WTC11 (cell line): ENCODE results near the gene FMR1NB. TPM values are rescaled to one million over a fixed set of nuclear protein-coding genes. Genes with fewer than 3 reads are reported as not detected.

Experiments used
- ATAC-seq: fragments of 200-7000 bp; cut with Tn5 transposase; 2 replicates; pipeline ENCODE4 v1.10.0; 2021; ENCODE audit warnings: mild to moderate bottlenecking, moderate library complexity
- Bru-seq: library from RNA; stranded (reverse); fragments of 400-500 nt; gene quantifications from one replicate; lab custom pipeline; 2021; lab: Mats Ljungman, UMichigan
- CTCF ChIA-PET: fragments of 300-600 bp; sonication (Branson Sonifier 250); formaldehyde crosslinking; loops from one replicate; lab custom pipeline; 2021; ENCODE audit warnings: antibody characterized with exemption; lab: Charles Lee
- POLR2A ChIA-PET: fragments of 350-600 bp; sonication (Branson Sonifier 250); formaldehyde crosslinking; loops from one replicate; lab custom pipeline; 2021; ENCODE audit warnings: antibody characterized with exemption; lab: Charles Lee
- DNase-seq: peaks from one replicate; pipeline ENCODE4 v3.0.0; 2021; ENCODE audit warnings: low spot score
- H3K27ac Mint-ChIP-seq: 2 replicates; pipeline ENCODE4 v1.8.0; 2021; ENCODE audit warnings: mixed read lengths
- H3K27me3 Mint-ChIP-seq: 2 replicates; pipeline ENCODE4 v1.8.0; 2021; ENCODE audit warnings: low read depth, mild to moderate bottlenecking, moderate library complexity, mixed read lengths
- H3K36me3 Mint-ChIP-seq: 2 replicates; pipeline ENCODE4 v1.8.0; 2021; ENCODE audit warnings: mixed read lengths
- H3K4me1 Mint-ChIP-seq: 2 replicates; pipeline ENCODE4 v1.8.0; 2022; ENCODE audit warnings: mixed read lengths
- H3K4me3 Mint-ChIP-seq: 2 replicates; pipeline ENCODE4 v1.8.0; 2021; ENCODE audit warnings: mild to moderate bottlenecking, moderate library complexity, mixed read lengths
- H3K9me3 Mint-ChIP-seq: 2 replicates; pipeline ENCODE4 v1.8.0; 2021; ENCODE audit warnings: mixed read lengths
- AR ChIP-seq: fragments of 250-450 bp; sonication (Bioruptor Pico); IDR thresholded peaks from 2 replicates; pipeline ENCODE4 v1.9.0; 2021; ENCODE audit warnings: mild to moderate bottlenecking
- ATF1 ChIP-seq: sonication (generic); formaldehyde crosslinking; IDR thresholded peaks from 2 replicates; pipeline ENCODE4 v1.8.1; 2023; ENCODE audit warnings: mild to moderate bottlenecking, moderate library complexity, missing genetic modification reagents
- GABPB1 ChIP-seq: sonication (generic); formaldehyde crosslinking; IDR thresholded peaks from 2 replicates; pipeline ENCODE4 v1.8.1; 2023; ENCODE audit warnings: mild to moderate bottlenecking, missing genetic modification reagents
- HMGXB4 ChIP-seq: sonication (generic); formaldehyde crosslinking; IDR thresholded peaks from 2 replicates; pipeline ENCODE4 v1.8.1; 2023; ENCODE audit warnings: mild to moderate bottlenecking, moderate library complexity, missing genetic modification reagents
- NR1H2 ChIP-seq: sonication (generic); formaldehyde crosslinking; IDR thresholded peaks from 2 replicates; pipeline ENCODE4 v1.9.0; 2021; ENCODE audit warnings: mild to moderate bottlenecking, moderate library complexity, missing genetic modification reagents
- PRRX2 ChIP-seq: fragments of 250-450 bp; sonication (Bioruptor Pico); IDR thresholded peaks from 2 replicates; pipeline ENCODE4 v1.8.0; 2021; ENCODE audit warnings: mild to moderate bottlenecking
- SMAD3 ChIP-seq: sonication (generic); formaldehyde crosslinking; IDR thresholded peaks from 2 replicates; pipeline ENCODE4 v1.8.0; 2022; ENCODE audit warnings: missing genetic modification reagents, mild to moderate bottlenecking, borderline replicate concordance
- SP1 ChIP-seq: sonication (generic); formaldehyde crosslinking; conservative IDR thresholded peaks from 2 replicates; pipeline ENCODE4 v1.8.1; 2022; ENCODE audit warnings: missing genetic modification reagents
- ZNF138 ChIP-seq: sonication (generic); formaldehyde crosslinking; conservative IDR thresholded peaks from 2 replicates; pipeline ENCODE4 v1.8.1; 2022; ENCODE audit warnings: mild to moderate bottlenecking, moderate library complexity, missing genetic modification reagents
- ZNF263 ChIP-seq: sonication (generic); formaldehyde crosslinking; IDR thresholded peaks from 2 replicates; pipeline ENCODE4 v1.8.1; 2022; ENCODE audit warnings: low read depth, mild to moderate bottlenecking, moderate library complexity, missing genetic modification reagents
- ZNF281 ChIP-seq: sonication (generic); formaldehyde crosslinking; IDR thresholded peaks from 2 replicates; pipeline ENCODE4 v1.8.0; 2023; ENCODE audit warnings: mild to moderate bottlenecking, missing genetic modification reagents
- ZNF317 ChIP-seq: sonication (generic); formaldehyde crosslinking; IDR thresholded peaks from 2 replicates; pipeline ENCODE4 v1.8.1; 2023; ENCODE audit warnings: low read depth, mild to moderate bottlenecking, moderate library complexity, missing genetic modification reagents, borderline replicate concordance
- ZNF416 ChIP-seq: fragments of 250-450 bp; sonication (Bioruptor Pico); IDR thresholded peaks from 2 replicates; pipeline ENCODE4 v1.9.0; 2021; ENCODE audit warnings: mild to moderate bottlenecking, inconsistent platforms
- ZNF423 ChIP-seq: fragments of 250-450 bp; sonication (Bioruptor Pico); IDR thresholded peaks from 2 replicates; pipeline ENCODE4 v2.1.2; 2022; ENCODE audit warnings: mild to moderate bottlenecking, moderate library complexity
- ZSCAN18 ChIP-seq: fragments of 250-450 bp; sonication (Bioruptor Pico); IDR thresholded peaks from 2 replicates; pipeline ENCODE4 v2.1.2; 2022; ENCODE audit warnings: mild to moderate bottlenecking, moderate library complexity
- long read RNA-seq, 3 experiments: library from RNA in 1 of 3; library from capped mRNA in 1 of 3; library from polyadenylated mRNA in 1 of 3; unstranded in 2 of 3; stranded (forward) in 1 of 3; transcript quantifications; one replicate each; pipeline ENCODE4 v2.0.0, GENCODE V29; 2021
- total RNA-seq: library from RNA; stranded (reverse); gene quantifications from 3 replicates; pipeline ENCODE4 v1.2.3, GENCODE V29; 2021
- TF ChIP-seq, protein P1 (sequence below): sonication (generic); formaldehyde crosslinking; IDR thresholded peaks from 2 replicates; pipeline ENCODE4 v1.8.1; 2023; ENCODE audit warnings: mild to moderate bottlenecking, missing genetic modification reagents, borderline replicate concordance
- TF ChIP-seq, protein P2 (sequence below): sonication (generic); formaldehyde crosslinking; conservative IDR thresholded peaks from 2 replicates; pipeline ENCODE4 v1.8.1; 2023; ENCODE audit warnings: mild to moderate bottlenecking, low read depth, missing genetic modification reagents, moderate library complexity

Gene FMR1NB
- total RNA-seq (not detected in 3 replicates), Bru-seq, nascent RNA (not detected)
- long read RNA-seq, experiment 1: 0 reads
- long read RNA-seq, experiment 2: 0 reads
- long read RNA-seq, experiment 3: 0 reads

- POLR2A ChIA-PET: no interaction called here
- H3K36me3 Mint-ChIP-seq: peaks cover 12% of the 10 kb centered on the region; the same call in 1 of the 2 replicates
- CTCF ChIA-PET: no interaction called here
- H3K4me1 Mint-ChIP-seq: no peaks in the 10 kb centered on the region
- peaks cover 40% of the 10 kb centered on the region for H3K9me3 Mint-ChIP-seq
- H3K27ac Mint-ChIP-seq: no peak within 1 kb of the TSS
- no peak for DNase-seq
- TF ChIP-seq AR (CRISPR knock-in tag) (no peak), SP1 (CRISPR knock-in tag) (no peak), ZNF317 (no peak), ZNF416 (CRISPR knock-in tag) (no peak), ZNF138 (CRISPR knock-in tag) (no peak), ATF1 (CRISPR knock-in tag) (no peak), ZNF263 (no peak), ZNF423 (CRISPR knock-in tag) (no peak), SMAD3 (no peak), HMGXB4 (CRISPR knock-in tag) (no peak), NR1H2 (CRISPR knock-in tag) (no peak), ZSCAN18 (CRISPR knock-in tag) (no peak), ZNF281 (no peak), PRRX2 (no peak), GABPB1 (CRISPR knock-in tag) (no peak)
- TF ChIP-seq, protein P1, sequence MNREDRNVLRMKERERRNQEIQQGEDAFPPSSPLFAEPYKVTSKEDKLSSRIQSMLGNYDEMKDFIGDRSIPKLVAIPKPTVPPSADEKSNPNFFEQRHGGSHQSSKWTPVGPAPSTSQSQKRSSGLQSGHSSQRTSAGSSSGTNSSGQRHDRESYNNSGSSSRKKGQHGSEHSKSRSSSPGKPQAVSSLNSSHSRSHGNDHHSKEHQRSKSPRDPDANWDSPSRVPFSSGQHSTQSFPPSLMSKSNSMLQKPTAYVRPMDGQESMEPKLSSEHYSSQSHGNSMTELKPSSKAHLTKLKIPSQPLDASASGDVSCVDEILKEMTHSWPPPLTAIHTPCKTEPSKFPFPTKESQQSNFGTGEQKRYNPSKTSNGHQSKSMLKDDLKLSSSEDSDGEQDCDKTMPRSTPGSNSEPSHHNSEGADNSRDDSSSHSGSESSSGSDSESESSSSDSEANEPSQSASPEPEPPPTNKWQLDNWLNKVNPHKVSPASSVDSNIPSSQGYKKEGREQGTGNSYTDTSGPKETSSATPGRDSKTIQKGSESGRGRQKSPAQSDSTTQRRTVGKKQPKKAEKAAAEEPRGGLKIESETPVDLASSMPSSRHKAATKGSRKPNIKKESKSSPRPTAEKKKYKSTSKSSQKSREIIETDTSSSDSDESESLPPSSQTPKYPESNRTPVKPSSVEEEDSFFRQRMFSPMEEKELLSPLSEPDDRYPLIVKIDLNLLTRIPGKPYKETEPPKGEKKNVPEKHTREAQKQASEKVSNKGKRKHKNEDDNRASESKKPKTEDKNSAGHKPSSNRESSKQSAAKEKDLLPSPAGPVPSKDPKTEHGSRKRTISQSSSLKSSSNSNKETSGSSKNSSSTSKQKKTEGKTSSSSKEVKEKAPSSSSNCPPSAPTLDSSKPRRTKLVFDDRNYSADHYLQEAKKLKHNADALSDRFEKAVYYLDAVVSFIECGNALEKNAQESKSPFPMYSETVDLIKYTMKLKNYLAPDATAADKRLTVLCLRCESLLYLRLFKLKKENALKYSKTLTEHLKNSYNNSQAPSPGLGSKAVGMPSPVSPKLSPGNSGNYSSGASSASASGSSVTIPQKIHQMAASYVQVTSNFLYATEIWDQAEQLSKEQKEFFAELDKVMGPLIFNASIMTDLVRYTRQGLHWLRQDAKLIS: no peak
- TF ChIP-seq, protein P2, sequence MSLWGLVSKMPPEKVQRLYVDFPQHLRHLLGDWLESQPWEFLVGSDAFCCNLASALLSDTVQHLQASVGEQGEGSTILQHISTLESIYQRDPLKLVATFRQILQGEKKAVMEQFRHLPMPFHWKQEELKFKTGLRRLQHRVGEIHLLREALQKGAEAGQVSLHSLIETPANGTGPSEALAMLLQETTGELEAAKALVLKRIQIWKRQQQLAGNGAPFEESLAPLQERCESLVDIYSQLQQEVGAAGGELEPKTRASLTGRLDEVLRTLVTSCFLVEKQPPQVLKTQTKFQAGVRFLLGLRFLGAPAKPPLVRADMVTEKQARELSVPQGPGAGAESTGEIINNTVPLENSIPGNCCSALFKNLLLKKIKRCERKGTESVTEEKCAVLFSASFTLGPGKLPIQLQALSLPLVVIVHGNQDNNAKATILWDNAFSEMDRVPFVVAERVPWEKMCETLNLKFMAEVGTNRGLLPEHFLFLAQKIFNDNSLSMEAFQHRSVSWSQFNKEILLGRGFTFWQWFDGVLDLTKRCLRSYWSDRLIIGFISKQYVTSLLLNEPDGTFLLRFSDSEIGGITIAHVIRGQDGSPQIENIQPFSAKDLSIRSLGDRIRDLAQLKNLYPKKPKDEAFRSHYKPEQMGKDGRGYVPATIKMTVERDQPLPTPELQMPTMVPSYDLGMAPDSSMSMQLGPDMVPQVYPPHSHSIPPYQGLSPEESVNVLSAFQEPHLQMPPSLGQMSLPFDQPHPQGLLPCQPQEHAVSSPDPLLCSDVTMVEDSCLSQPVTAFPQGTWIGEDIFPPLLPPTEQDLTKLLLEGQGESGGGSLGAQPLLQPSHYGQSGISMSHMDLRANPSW: no peak
- TF ChIP-seq, all 79 proteins: peak for 0
- ATAC-seq: no peak
- Mint-ChIP-seq H3K27me3 (0 out of 2 replicates have a peak, but pooled peaks cover 2% of the 10 kb centered on the region), H3K4me3 (no peak within 1 kb of the TSS)
Measured at GRCh38 chrX:147981038-147981752, at the start of gene FMR1NB. Gene FMR1NB, plus strand, starts transcription at chrX:147981337. Its CDS starts 66 bp downstream, at chrX:147981403.
